GM20431 (cell line): ENCODE measurements around the gene RORC.
"Not testable (repeated sequence)": the region's sequence is repeated elsewhere in the genome, so short reads cannot be mapped to it uniquely, and the experiment has no call there.

Experiments used
- in situ Hi-C: fragments of 300-500 bp; cut with MseI, MboI; formaldehyde crosslinking; loops from one replicate; pipeline ENCODE4 v1.15.0; 2020; ENCODE audit warnings: low sequenced_read_pairs; ENCODE audit not compliant: unreplicated experiment

Gene RORC

GRCh38 chr1:151831605-151832004, at the start of gene RORC:
TSS of gene RORC (minus strand) at chr1:151831802. CDS start at chr1:151831764, 38 bp downstream.
- in situ Hi-C loops, result no loop called here

- in situ Hi-C loops, result no loop called here
Observed at GRCh38 chr1:151875419-151876097, 44.0 kb upstream of the RORC start.

- in situ Hi-C loops, result not testable (repeated sequence)
Observed at GRCh38 chr1:151872776-151873175, 41.2 kb upstream of the RORC start.

- in situ Hi-C loops, result no loop called here
Observed at GRCh38 chr1:151871284-151872030, 39.9 kb upstream of the RORC start.

GRCh38 chr1:151868486-151868885, 36.9 kb upstream of the RORC start:
- in situ Hi-C loops, result no loop called here

- in situ Hi-C loops, result no loop called here
Observed at GRCh38 chr1:151867765-151868411, 36.3 kb upstream of the RORC start.

GRCh38 chr1:151867321-151867720, 35.7 kb upstream of the RORC start:
- in situ Hi-C loops, result no loop called here

- in situ Hi-C loops, result no loop called here
Observed at GRCh38 chr1:151864411-151864810, 32.8 kb upstream of the RORC start.

GRCh38 chr1:151862604-151863003, 31.0 kb upstream of the RORC start:
- in situ Hi-C loops, result no loop called here

- in situ Hi-C loops, result no loop called here
Observed at GRCh38 chr1:151860504-151861187, 29.0 kb upstream of the RORC start.

- in situ Hi-C loops, result no loop called here
Observed at GRCh38 chr1:151859891-151860293, 28.3 kb upstream of the RORC start.

GRCh38 chr1:151858886-151859665, 27.5 kb upstream of the RORC start:
- in situ Hi-C loops, result no loop called here

GRCh38 chr1:151858030-151858746, 26.6 kb upstream of the RORC start:
- in situ Hi-C loops, result no loop called here

- in situ Hi-C loops, result no loop called here
Observed at GRCh38 chr1:151855933-151856332, 24.3 kb upstream of the RORC start.

- in situ Hi-C loops, result not testable (repeated sequence)
Observed at GRCh38 chr1:151855516-151855915, 23.9 kb upstream of the RORC start.

- in situ Hi-C loops, result no loop called here
Observed at GRCh38 chr1:151854658-151855057, 23.1 kb upstream of the RORC start.

GRCh38 chr1:151853411-151853943, 21.9 kb upstream of the RORC start, which contains the start of gene THEM5:
TSS of gene THEM5 (minus strand) at chr1:151853712. CDS start at chr1:151853565, 147 bp downstream.
- in situ Hi-C loops, result no loop called here

GRCh38 chr1:151852733-151853132, 21.1 kb upstream of the RORC start:
- in situ Hi-C loops, result no loop called here

GRCh38 chr1:151851886-151852285, 20.3 kb upstream of the RORC start:
- in situ Hi-C loops, result no loop called here
